Left ventricle myocardium inferior (tissue), 1 donor: ENCODE data around the gene ESRRA. TPM values are rescaled to one million over a fixed set of nuclear protein-coding genes. Genes with fewer than 3 reads are reported as not detected.

ENCODE experiments used
- DNase-seq: peaks from one replicate; pipeline ENCODE4 v3.0.0-alpha.2; 2020
- H3K27ac ChIP-seq: fragments of 200-600 bp; replicated peaks from 2 replicates; pipeline ENCODE4 v1.8.0; 2021
- H3K27me3 ChIP-seq: fragments of 200-600 bp; 2 replicates; pipeline ENCODE4 v1.8.0; 2021; ENCODE audit warnings: low read depth
- H3K36me3 ChIP-seq: fragments of 200-600 bp; 2 replicates; pipeline ENCODE4 v1.8.0; 2021
- H3K4me1 ChIP-seq: fragments of 200-600 bp; 2 replicates; pipeline ENCODE4 v1.8.0; 2021
- H3K4me3 ChIP-seq: fragments of 200-600 bp; 2 replicates; pipeline ENCODE4 v1.8.0; 2021; ENCODE audit warnings: mild to moderate bottlenecking, moderate library complexity
- H3K9me3 ChIP-seq: fragments of 200-600 bp; replicated peaks from 2 replicates; pipeline ENCODE4 v1.8.0; 2021
- CTCF ChIP-seq: fragments of 200-600 bp; IDR thresholded peaks from 2 replicates; pipeline ENCODE4 v1.8.0; 2021; ENCODE audit warnings: antibody characterized with exemption, mild to moderate bottlenecking, borderline replicate concordance
- intact Hi-C: fragments of 100-400 bp; cut with micrococcal nuclease; formaldehyde crosslinking; loops from one replicate; pipeline ENCODE4 v1.11.0; 2022
- total RNA-seq: library from RNA; stranded (reverse); fragmentation: NEBNext Ultra II Directional; extraction: Animal tissue kit (Norgen Biotek cat#: 25700); gene quantifications from one replicate; pipeline ENCODE4 v1.2.1, GENCODE V29; 2021
- donor health status: DM: no; HTN: yes; CAD: no; lungs with severe emphysema.

ESRRA gene
- total RNA-seq, 1 donor from 2014 or later = 213 TPM

- H3K27ac ChIP-seq = peak overlapping the region; percentile 98
- no peaks in the 10 kb centered on the region for H3K27me3 ChIP-seq
- intact Hi-C loops = no loop called here
- no peaks in the 10 kb centered on the region for H3K9me3 ChIP-seq
- DNase-seq = peak; percentile 71
- peaks cover 64% of the 10 kb centered on the region for H3K4me1 ChIP-seq
- peak overlapping the region; percentile 85 for H3K4me3 ChIP-seq
- H3K36me3 ChIP-seq = peaks cover 24% of the 10 kb centered on the region
- no peak for TF ChIP-seq CTCF
Observed at GRCh38 chr11:64268893-64269539, 36.3 kb upstream of the ESRRA start.

DNA sequence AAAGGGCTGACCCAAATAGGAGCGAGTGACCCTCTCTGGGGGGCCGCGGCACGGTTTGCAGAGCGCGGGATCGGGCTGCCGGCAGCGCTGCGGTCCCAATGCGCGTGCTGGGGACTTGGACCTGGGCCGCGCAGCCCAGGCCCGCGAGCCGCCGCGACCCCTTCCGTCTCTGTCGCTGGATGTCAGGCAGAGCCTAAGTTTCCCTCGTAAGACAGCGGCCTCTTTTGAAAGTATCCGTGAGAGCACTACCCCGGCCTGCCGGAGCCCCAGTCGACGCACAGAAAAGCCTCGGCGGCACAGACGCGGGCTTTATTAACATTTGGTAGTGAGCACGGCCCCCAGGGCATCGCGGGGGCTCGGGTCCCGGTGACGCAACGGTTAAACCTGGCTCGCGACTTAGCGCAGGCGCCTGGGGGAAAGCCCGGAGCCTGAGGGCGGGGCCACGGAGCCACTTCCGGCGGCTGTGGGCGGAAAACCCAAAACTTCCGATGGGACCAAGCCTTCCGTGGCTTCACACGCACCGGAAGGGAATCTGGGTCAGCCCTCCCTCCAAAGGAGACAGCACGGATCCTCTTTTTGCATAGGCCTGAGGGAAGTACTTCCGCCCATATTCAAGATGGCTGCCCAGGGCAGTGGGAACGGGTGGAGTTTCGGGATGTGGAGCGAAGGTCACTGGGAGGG is 35.6 kb upstream of the ESRRA start:
- Histone ChIP-seq H3K4me1 (peaks cover 64% of the 10 kb centered on the region), H3K27ac (peak overlapping the region; percentile 98), H3K27me3 (no peaks in the 10 kb centered on the region), H3K36me3 (peaks cover 19% of the 10 kb centered on the region), H3K4me3 (peak overlapping the region; percentile 85), H3K9me3 (no peaks in the 10 kb centered on the region)
- intact Hi-C loops = no loop called here
- TF ChIP-seq CTCF = no peak
- peak; percentile 98 for DNase-seq

DNA sequence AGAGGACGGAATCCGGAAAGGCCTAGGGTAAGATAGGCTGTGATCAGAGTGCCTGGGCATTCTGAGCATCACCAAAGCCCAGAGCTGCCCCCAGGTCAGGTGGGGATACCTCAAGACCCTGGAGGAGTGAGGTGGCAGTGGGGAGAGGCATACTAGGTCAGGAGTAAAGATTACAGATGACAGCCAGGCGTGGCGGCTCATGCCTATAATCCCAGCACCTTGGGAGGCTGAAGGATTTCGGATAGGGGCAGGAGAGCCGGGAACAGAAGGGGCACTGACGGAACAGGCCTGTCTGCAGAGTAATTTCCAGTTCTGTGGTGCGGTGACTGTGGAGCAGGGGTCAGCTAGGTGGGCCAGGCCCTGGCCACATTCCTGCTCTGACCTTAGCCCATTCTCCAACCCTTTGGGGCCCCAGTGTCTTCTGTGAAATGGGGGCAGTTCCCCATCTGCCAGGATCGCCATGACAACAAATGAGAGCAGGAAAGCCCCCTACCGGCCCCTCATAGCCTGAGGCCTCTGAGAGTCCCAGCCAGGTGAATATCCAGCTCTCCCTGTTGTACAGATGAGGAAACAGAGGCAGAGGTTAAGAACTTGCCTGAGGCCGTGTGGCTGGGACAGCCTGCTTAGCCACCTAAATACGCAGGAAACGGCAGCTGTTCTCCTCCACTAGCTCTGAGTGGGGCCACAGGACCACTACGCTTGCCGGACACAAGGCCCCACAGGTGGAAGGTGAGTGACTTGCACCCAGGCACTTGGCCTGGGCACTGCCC is 30.1 kb upstream of the ESRRA start:
- Histone ChIP-seq H3K4me1 (peaks cover 36% of the 10 kb centered on the region), H3K4me3 (no peak overlapping the region), H3K27ac (no peak overlapping the region), H3K27me3 (no peaks in the 10 kb centered on the region), H3K9me3 (no peaks in the 10 kb centered on the region), H3K36me3 (peaks cover 36% of the 10 kb centered on the region)
- no peak for TF ChIP-seq CTCF
- intact Hi-C loops = no loop called here
- no peak for DNase-seq

GRCh38 chr11:64275841-64276240 is 29.5 kb upstream of the ESRRA start:
- H3K27ac ChIP-seq = no peak overlapping the region

More at GRCh38 chr11:64275841-64276240, 29.5 kb upstream of the ESRRA start:
- Histone ChIP-seq H3K4me1 (peaks cover 32% of the 10 kb centered on the region), H3K27me3 (no peaks in the 10 kb centered on the region), H3K36me3 (peaks cover 40% of the 10 kb centered on the region), H3K4me3 (no peak overlapping the region), H3K9me3 (no peaks in the 10 kb centered on the region)
- DNase-seq = no peak
- no peak for TF ChIP-seq CTCF
- intact Hi-C loops = no loop called here
